GM19099 (cell line): ENCODE data around the gene ESRRB.

Experiments
- POLR2A ChIP-seq: IDR thresholded peaks from 3 replicates; pipeline ENCODE4 v1.6.1; 2011; ENCODE audit warnings: low read depth; ENCODE audit not compliant: insufficient read length; ENCODE audit errors: extremely low read depth

Gene ESRRB

DNA sequence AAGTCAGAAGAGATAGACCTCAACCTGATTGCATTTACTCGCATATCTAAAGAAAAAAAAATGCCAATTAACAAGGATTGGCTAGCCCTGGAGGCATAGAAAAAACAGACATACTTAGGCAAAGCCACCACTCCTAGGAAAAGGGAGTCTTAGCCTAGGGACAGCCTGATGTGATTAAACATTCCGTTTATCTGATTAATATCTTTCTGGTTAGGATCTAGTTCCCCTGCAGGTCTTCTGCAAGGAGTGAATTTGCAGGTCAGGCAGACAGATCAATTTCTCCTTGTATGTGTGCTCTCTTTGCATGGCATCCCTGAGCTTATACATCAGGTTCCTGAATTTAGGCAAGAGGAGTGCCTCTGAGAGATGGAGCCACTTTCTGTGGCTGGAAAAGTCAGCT is 70.5 kb downstream of the ESRRB start:
- TF ChIP-seq POLR2A = no peak

DNA sequence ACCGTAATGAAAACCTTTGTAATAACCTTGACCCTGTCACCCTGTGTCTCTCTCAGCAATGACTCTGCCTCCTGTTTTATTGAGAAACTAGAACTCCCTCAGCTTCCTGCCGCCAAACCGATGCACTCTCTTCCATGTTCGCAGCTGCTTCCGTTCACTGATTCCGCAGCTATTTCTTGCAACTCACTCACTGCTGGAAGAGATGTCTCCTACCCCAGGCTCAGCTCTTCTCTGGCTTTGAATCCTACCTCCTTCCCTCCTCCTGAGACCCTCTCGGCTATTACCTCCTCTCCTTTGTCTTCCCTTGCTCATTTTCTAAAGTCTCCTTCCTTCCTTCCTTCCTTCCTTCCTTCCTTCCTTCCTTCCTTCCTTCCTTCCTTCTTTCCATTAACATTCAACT is 71.0 kb downstream of the ESRRB start:
- no peak for TF ChIP-seq POLR2A

DNA sequence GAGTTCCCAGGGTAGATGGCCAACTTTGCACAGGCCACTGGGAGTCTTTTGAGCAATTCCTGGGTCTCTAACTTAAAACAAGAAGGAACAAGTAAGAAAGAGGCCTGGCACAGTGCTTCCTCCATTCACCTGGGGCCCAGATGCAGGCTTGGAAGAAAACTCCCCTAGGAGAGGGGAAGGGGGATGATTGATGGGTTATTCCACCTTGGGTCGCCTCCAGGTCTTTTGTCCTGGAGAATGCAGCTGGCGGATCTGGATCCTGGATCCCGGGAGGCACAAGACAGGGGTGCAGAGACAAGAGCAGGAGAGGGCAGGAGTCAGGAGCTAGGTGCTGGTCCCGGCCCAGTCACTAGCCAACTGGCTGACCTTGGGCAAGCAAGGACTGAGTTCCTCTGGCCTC is 74.5 kb downstream of the ESRRB start:
- TF ChIP-seq POLR2A = no peak

DNA sequence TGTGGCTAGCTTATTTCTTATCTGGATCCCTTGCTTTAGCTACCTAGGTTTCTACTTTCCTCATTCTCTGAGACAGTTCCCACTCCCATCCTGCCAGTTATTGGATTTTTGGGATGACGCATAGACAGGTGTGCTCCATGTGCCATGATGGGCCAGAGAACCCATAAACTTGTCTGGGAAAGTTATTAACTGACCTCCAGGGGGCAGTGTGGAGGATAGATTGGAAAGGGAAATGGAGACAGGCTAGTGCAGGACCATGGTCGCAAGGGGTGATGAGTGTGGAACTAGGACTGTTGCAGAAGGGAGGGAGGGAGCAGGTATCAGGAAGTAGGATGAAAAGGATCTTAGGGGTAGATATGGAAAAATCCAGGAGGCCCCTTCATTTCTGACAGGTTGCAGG is 80.3 kb downstream of the ESRRB start:
- TF ChIP-seq POLR2A = no peak

DNA sequence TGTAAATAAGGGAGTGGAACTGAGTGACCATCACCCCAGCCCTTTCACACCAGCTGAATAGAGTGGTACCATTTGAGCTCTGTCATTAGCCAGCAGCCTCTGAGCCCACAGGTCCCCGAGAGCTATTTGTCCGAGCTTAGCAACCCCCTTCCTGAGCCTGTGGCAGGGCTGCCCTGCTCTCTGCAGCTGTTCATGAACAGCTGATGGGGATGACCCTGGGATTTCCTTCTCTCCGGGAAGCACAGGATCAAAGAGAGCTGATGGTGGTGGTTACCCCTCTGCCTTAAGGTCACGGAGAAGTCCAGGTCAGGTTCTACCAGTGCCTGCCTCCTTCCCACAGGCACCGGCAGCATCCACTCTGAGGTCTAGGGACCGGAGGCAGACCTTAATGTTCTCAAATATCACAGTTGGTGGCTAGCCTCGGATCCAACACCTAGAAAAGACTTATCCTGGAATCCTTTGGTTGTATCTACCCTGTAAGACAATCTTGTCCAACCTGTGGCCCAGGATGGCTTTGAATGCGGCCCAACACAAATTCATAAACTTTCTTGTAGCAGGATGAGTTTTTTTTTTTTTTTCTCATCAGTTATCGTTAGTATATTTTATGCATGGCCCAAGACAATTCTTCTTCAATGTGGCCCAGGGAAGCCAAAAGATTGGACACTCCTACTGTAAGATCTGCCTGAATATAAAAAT is 81.1 kb downstream of the ESRRB start:
- TF ChIP-seq POLR2A = no peak

DNA sequence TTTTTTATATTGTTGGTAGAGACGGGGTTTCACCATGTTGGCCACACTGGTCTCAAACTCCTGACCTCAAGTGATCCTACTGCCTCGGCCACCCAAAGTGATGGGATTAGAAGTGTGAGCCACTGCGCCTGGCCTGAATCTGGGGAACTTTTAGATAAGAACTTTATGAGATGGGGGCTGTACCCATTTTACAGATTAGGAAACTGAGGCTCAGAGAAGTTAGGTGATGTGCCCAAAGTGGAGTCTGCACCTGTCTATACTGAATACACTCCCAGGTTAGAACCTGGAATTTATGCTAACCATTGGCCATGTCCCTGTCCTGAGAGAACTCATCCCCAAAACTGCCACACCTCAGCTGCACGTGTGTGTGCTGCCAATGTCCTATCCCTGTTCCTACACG is 81.9 kb downstream of the ESRRB start:
- no peak for TF ChIP-seq POLR2A

DNA sequence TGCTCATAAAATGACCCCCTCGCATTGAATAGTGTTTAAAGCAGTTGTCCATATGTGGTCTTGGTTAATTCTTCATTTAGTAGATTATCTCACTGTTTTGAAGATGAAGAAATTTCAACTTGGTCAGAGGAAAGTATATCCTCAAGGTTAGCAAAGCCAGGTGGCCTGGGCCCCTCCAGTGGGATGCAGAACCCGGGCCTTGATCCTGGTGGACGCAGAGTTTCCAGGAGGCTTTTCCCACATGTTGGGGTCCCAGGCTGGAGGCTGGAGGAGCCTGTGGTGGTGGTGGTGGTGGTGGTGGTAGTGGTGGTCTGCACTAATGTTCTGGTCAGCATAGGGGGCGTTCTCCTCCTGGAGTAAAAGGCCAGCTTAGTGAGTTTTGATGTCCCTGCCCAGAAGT is 85.9 kb downstream of the ESRRB start:
- no peak for TF ChIP-seq POLR2A

DNA sequence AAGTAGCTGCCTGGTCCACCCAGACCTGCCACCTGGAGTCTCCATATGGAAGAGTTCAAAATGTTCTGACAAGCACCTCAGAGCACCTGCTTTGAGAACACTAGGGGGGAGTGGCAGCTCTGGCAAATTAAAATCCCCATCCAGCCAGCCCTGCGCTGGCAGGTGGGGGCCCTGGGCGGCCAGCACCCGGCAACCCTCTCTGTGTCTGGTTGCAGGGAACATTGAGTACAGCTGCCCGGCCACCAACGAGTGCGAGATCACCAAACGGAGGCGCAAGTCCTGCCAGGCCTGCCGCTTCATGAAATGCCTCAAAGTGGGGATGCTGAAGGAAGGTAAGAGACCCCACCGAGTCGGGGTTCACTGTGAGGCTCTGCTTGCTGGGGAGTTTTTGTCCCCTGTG is 86.4 kb downstream of the ESRRB start:
- TF ChIP-seq POLR2A = no peak

DNA sequence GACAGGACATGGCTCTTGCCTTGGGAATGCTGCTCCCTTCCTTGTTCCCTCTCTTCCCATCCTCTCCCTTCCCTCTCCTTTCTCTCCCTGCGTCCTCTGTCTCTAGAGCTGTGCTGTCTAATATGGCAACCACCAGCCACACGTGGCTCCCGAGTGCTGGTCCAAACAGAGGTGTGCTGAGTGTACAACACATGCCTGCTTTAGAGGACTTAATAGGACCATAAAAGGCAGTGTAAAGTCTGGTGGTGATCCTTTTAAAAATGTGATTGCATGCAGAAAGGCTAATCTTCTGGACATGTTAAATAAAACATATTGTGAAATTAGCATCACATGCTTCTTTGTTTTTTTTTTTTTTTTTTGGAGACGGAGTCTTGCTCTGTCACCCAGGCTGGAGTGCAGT is 87.2 kb downstream of the ESRRB start:
- TF ChIP-seq POLR2A = no peak

DNA sequence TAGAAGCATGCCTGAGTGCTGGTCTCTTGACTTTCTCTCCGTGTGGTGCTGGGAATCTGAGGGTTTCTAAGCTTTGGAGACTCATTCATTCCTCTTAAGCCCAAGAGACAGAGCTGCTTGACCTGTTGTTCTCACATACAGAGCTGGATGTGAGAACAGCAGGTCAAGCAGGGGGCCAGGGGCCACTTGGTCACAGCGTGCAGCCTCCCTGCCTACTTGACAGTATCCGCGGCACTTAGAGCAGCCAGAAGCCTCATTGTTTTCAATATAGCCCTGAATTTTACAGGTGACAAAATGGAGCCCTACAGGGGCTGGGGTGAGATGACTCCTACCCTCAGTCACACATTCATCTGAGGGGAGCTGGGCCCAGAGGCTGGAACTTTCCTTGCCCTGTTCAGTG is 88.9 kb downstream of the ESRRB start:
- no peak for TF ChIP-seq POLR2A

DNA sequence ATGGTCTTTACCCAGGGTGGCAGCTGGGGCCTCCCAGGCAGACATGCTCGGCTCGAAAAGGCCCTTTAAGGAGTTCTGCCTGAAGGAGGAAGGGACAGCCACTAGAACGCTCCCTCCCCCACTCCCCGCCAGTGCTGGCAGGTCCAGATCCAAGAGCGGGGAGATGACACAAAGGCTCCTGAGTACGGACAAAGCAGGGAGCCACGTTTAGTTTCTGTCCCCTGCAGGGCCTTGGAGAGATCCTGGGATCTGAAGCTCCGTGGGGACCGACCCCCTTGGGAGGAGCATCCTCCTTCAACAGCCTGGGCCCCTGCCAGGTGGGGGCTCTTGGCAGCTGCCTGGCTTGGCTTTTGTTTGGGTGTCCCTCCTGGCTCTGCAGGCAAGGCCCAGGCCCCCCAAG is 89.7 kb downstream of the ESRRB start:
- no peak for TF ChIP-seq POLR2A

DNA sequence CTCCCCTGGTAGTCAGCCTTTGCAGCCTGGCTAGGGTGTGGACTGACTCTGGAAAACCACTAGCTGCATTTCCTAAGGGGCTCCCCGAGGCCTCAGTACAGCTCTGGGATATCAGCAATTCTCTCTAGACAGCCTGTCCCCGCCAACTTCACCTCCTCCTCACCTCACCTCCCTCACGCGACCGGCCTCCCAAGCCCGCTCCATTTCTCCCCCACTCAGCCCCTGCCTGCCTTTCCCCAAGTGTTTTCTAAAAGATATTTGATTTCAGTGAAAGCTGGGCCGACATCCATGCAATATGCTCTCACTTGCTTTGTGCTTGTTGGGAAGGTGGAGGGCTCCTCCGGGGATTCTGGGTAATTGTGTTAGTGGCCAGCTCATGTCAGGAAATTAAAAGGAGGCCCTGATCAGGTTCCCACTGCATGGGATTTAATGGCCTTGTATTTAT is 91.8 kb downstream of the ESRRB start:
- TF ChIP-seq POLR2A = no peak

DNA sequence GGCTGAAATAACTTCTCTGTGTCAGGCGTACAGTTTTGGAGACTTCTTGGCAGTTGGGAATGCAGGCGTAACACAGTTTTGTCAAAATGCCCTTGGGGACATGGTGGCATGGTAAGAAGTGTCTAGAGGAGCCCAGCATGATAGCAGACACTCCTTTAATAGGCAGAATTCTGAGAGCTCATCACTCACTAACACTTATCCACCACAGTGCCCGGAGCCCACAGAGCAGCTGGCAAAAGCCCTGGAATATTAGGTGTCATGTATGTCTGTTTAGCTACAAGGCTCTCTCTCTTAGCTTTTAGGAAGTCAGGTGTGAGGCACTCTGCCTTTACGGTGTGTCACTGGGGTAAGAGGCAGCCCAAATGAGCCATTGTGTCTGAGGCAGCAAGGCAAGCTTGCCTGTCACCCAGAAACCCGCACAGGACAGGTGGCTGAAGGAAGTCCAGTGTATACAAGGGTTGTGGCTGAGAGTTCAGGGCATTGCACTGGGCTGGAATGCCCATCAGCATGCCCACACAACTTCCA is 96.3 kb downstream of the ESRRB start:
- TF ChIP-seq POLR2A = no peak

DNA sequence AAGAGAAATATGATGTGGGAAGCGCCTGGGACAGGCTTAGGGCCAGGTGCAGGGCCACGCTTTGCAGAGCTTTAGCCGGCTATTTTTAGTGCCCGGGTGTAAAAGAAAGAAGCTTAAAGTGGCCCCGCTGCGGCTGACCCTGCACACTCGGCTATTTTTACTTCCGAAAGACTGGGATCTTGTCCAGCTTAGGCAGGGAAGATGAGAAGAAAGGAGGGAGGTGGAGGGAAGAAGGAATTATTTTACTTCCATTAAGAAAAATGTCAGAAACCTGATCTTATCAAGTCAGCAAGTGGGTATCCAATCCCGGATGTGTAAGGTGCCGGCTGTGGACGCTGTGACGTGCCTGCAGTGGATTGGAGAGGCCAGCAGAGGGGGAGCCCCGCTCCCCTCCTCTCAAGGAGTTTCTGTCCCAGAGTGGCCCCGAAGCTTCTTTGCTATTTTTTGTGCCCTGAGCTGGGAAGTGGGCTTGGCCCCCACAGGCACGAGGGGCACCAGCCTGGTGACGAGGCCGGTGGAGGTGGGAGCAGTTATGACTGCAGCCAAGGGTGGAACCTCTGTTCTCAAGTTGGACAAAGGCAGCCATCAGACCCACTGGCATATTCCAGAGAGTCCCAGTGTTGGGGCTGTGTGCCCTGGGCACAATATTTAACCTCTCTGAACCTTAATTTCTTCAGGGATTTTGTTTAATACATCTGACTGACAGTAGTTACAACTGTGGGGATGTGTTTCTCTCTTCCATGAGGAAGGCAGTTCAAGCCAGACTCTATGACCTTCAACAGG is 97.7 kb downstream of the ESRRB start:
- TF ChIP-seq POLR2A = no peak

DNA sequence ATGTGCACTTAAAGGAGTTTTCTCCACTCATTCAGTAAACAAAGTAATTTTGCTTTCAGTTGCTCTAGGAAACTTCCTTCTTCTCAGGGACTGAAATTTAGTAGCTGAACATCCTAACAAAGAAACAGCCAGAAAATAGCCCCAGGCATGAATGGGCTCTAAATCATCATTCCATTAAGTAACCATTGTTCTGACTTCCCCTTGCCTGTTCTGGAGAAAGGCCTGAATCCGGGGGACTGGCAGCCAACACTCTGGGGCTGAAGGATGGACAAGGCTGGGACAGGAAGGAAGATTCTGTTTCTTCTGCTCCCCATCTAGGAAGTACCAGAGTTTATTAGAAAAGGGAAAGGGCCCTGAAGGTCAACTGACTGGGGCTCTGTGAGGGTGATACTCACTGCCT is 104.5 kb downstream of the ESRRB start:
- no peak for TF ChIP-seq POLR2A

DNA sequence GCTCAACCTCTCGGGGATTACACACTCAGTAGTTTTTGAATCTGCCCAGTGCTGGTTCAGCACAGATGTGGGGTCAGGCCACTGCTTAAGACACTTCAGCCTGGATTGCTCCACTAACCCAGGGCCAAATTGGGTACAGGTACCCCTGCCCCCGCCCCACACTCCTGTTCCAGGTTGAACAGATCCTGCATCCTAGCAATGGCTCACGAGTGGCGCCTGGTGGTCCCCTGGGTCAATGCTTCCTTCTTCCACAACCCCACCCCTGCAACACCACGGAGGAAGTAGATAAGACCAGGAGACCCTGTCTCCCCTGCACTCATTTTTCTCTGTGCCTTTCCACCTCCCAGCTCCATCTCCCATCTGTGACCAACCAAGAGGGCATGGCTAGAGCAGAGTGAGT is 108.4 kb downstream of the ESRRB start:
- TF ChIP-seq POLR2A = no peak
